ENCODE results near the gene ATP6V1B1. TPM values are rescaled to one million over a fixed set of nuclear protein-coding genes. Genes with fewer than 3 reads are reported as not detected.

ATP6V1B1 gene
- total and polyA plus RNA-seq, 2 of the 13 experiments (the other 11 are each of a cell fraction or from before 2014, with no cell fraction given): 0.58 to 1.6 TPM

GRCh38 chr2:70937866-70938585, 2.3 kb downstream of the ATP6V1B1 start (continued):
- TF ChIP-seq ZBED4 (CRISPR knock-in tag; IDR thresholded peaks at IDR 0.05; ENCODE audit: borderline replicate concordance) (peak; percentile 85; the same call in 1 of the 2 replicates), ZNF672 (CRISPR knock-in tag; IDR thresholded peaks at IDR 0.05) (no peak), SOX6 (IDR thresholded peaks at IDR 0.05) (no peak), SOX6 (CRISPR knock-in tag; IDR thresholded peaks at IDR 0.05) (peak; percentile 65; the same call in 1 of the 2 replicates), ZNF556 (CRISPR knock-in tag; IDR thresholded peaks at IDR 0.05; ENCODE audit: borderline replicate concordance) (no peak), ZNF761 (CRISPR knock-in tag; conservative IDR thresholded peaks at IDR 0.05) (no peak), IRF1 (CRISPR knock-in tag; IDR thresholded peaks at IDR 0.05; ENCODE audit: low read depth) (no peak), ZNF207 (IDR thresholded peaks at IDR 0.05; ENCODE audit: borderline replicate concordance) (no peak), PATZ1 (CRISPR knock-in tag; IDR thresholded peaks at IDR 0.05) (peak; percentile 83), CEBPB (IDR thresholded peaks at IDR 0.05; ENCODE audit: borderline replicate concordance, low read depth, low read length) (no peak), KIAA2018 (CRISPR knock-in tag; IDR thresholded peaks at IDR 0.05; ENCODE audit: borderline replicate concordance) (no peak), MAZ (IDR thresholded peaks at IDR 0.05; ENCODE audit: borderline replicate concordance, low read depth, low read length) (no peak), MAZ (CRISPR knock-in tag; IDR thresholded peaks at IDR 0.05; ENCODE audit: low read depth) (no peak), ZMYM4 (CRISPR knock-in tag; IDR thresholded peaks at IDR 0.05) (peak; percentile 60; the same call in 1 of the 2 replicates)

Measured in HepG2 (cell line).